Measurements from ENCODE around the gene MSANTD7.

- TF ChIP-seq, protein P1, sequence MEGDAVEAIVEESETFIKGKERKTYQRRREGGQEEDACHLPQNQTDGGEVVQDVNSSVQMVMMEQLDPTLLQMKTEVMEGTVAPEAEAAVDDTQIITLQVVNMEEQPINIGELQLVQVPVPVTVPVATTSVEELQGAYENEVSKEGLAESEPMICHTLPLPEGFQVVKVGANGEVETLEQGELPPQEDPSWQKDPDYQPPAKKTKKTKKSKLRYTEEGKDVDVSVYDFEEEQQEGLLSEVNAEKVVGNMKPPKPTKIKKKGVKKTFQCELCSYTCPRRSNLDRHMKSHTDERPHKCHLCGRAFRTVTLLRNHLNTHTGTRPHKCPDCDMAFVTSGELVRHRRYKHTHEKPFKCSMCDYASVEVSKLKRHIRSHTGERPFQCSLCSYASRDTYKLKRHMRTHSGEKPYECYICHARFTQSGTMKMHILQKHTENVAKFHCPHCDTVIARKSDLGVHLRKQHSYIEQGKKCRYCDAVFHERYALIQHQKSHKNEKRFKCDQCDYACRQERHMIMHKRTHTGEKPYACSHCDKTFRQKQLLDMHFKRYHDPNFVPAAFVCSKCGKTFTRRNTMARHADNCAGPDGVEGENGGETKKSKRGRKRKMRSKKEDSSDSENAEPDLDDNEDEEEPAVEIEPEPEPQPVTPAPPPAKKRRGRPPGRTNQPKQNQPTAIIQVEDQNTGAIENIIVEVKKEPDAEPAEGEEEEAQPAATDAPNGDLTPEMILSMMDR (optimal IDR thresholded peaks at IDR 0.05 in 1 of 3, IDR thresholded peaks at IDR 0.05 in 1 of 3, conservative IDR thresholded peaks at IDR 0.05 in 1 of 3; ENCODE audit: extremely low read depth in 1 of 3, insufficient read depth in 2 of 3, low read length in 3 of 3): no peak
- TF ChIP-seq EZH2 (IDR thresholded peaks at IDR 0.05; ENCODE audit: low read length): no peak
Observed at GRCh38 chr10:14884082-14884481, 46.0 kb downstream of the MSANTD7 start.

Measured in keratinocyte (primary cell).